Right lobe of liver (tissue), 6 donors: ENCODE results near the gene NUTF2. TPM values are rescaled to one million over a fixed set of nuclear protein-coding genes. Genes with fewer than 3 reads are reported as not detected.

Experiments
- ATAC-seq, 4 donors: fragments of 200-7000 bp; cut with Tn5 transposase; one replicate each; pipeline ENCODE4 v1.9.1; 2020; ENCODE audit warnings: mild to moderate bottlenecking in 4 of 4, moderate library complexity in 4 of 4
- DNase-seq, 3 donors: peaks; one replicate each; pipeline ENCODE4 v3.0.0-alpha.2; 2020
- H3K27ac ChIP-seq, 3 donors: fragments of 200-600 bp; one replicate each; pipeline ENCODE4 v1.8.0; 2022
- H3K27me3 ChIP-seq, 2 donors: fragments of 200-600 bp; one replicate each; pipeline ENCODE4 v1.8.0; 2022
- H3K36me3 ChIP-seq, 4 donors: fragments of 200-600 bp; sonication (generic) in 1 of 4; one replicate each; pipeline versions ENCODE4 v1.5.1 to v1.8.0; 2017 to 2022; ENCODE audit warnings: control low read depth in 1 of 4
- H3K4me1 ChIP-seq, 4 donors: fragments of 200-600 bp; sonication (generic) in 1 of 4; one replicate each; pipeline versions ENCODE4 v1.5.1 to v1.8.0; 2017 to 2022; ENCODE audit warnings: control low read depth in 1 of 4
- H3K4me3 ChIP-seq, 3 donors: fragments of 200-600 bp; one replicate each; pipeline ENCODE4 v1.8.0; 2022
- H3K9me3 ChIP-seq, 4 donors: fragments of 200-600 bp; sonication (generic) in 1 of 4; one replicate each; pipeline versions ENCODE4 v1.5.1 to v1.8.0; 2017 to 2022; ENCODE audit warnings: control low read depth in 1 of 4
- POLR2A ChIP-seq: fragments of 450-650 bp; IDR thresholded peaks from one replicate; pipeline ENCODE4 v1.6.1; 2017; ENCODE audit warnings: antibody characterized with exemption, mild to moderate bottlenecking
- WGBS: methylation state at CpG from one replicate; pipeline ENCODE4 v1.1.6; 2018; ENCODE audit warnings: low coverage, low lambda C conversion rate; ENCODE audit not compliant: insufficient coverage; ENCODE audit errors: missing lambda C conversion rate; 5-methylcytosine and 5-hydroxymethylcytosine counted together
- intact Hi-C, 2 donors: fragments of 100-400 bp; cut with DNase I; formaldehyde crosslinking; loops; one replicate each; pipeline versions ENCODE4 v1.11.2 to v1.14.1; 2022
- total RNA-seq, 6 experiments: library from RNA; depleted of rRNA in 2 of 6; stranded (reverse); fragments of >200 nt in 2 of 6; fragmentation: NEBNext Ultra II Directional in 3 of 6; extraction: Animal tissue kit (Norgen Biotek cat#: 25700) in 3 of 6; gene quantifications; one replicate each; pipeline versions ENCODE4 v1.1.0 to v1.2.4, GENCODE V29; 2016 to 2023
- TF ChIP-seq, protein P1 (sequence below), 4 donors: fragments of 200-600 bp in 3 of 4; fragments of 450-650 bp in 1 of 4; IDR thresholded peaks; one replicate each; pipeline versions ENCODE4 v1.5.1 to v1.8.0; 2016 to 2022; ENCODE audit warnings: antibody characterized with exemption in 4 of 4, mild to moderate bottlenecking in 2 of 4
- donor health status: DM: no; HTN: yes; CAD: no.
- donor health status: DM: no; HTN: no; CAD: no.
- donor health status: DM: no; HTN: no; CAD: no.
- donor health status: DM: no; HTN: yes; CAD: no.
- donor health status: DM: no; HTN: yes; CAD: no.

NUTF2 gene
- total RNA-seq, 6 experiments from 2014 or later, result 23.4 to 67.8 (median 33.9) TPM

DNA sequence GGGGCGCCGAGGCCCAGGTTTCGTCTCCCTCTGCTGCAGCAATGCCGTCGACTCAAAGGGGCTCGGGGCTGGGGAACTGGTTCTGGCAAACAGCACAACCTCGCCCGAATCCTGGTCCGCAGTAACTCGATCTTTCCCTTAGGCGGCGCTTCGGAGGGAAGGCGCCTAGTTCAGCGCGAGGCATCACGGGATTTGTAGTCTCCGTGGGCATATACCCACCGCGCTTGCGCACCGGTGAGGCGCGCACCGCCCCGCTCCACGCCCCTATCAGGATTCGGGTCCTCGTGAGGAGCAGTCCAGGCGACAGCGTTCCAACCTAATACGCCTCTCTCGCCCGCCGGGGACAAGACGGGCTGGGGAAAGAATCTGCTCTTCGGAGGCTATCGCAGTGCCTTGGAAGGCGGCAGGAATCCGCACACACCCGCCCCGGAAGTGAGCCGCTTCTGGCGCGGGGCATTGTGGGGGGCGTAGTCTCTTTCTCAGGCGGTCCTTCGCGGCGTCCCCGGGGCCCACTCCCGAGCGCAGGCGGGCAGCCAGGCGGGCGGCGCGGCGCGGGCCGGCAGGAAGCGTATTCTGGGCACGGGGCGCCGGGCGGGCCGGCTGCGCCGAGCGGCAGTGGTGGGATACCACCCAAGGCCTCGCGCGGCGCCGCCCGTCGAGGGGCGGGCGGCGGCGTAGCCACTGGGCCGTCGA is 4.8 kb upstream of the NUTF2 start, which contains the start of gene THAP11:
TSS of gene THAP11 (plus strand) at position 505 of the 693 bp plus-strand sequence. CDS start 235 bp downstream, outside the sequence.
- Histone ChIP-seq H3K4me1 (peaks cover 0 to 31% (median 7%) of the 10 kb centered on the region in 4 donors), H3K27me3 (no peaks in the 10 kb centered on the region), H3K36me3 (no peaks in the 10 kb centered on the region), H3K4me3 (peak within 1 kb of the TSS; percentile 74 to 87 (median 83)), H3K9me3 (no peaks in the 10 kb centered on the region), H3K27ac (peak within 1 kb of the TSS; percentile 98 to 99 (median 98))
- peak; percentile 64 for TF ChIP-seq POLR2A
- TF ChIP-seq, protein P1, sequence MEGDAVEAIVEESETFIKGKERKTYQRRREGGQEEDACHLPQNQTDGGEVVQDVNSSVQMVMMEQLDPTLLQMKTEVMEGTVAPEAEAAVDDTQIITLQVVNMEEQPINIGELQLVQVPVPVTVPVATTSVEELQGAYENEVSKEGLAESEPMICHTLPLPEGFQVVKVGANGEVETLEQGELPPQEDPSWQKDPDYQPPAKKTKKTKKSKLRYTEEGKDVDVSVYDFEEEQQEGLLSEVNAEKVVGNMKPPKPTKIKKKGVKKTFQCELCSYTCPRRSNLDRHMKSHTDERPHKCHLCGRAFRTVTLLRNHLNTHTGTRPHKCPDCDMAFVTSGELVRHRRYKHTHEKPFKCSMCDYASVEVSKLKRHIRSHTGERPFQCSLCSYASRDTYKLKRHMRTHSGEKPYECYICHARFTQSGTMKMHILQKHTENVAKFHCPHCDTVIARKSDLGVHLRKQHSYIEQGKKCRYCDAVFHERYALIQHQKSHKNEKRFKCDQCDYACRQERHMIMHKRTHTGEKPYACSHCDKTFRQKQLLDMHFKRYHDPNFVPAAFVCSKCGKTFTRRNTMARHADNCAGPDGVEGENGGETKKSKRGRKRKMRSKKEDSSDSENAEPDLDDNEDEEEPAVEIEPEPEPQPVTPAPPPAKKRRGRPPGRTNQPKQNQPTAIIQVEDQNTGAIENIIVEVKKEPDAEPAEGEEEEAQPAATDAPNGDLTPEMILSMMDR (IDR thresholded peaks at IDR 0.05), result peak; percentile 76 to 85 (median 82)
- DNase-seq (peak; percentile 93 to 95 (median 95)), ATAC-seq (peak; percentile 78 to 79 (median 78))
- intact Hi-C loops, result no loop called here
- WGBS, result 0% methylated on average over 9 of the region's 83 CpGs

DNA sequence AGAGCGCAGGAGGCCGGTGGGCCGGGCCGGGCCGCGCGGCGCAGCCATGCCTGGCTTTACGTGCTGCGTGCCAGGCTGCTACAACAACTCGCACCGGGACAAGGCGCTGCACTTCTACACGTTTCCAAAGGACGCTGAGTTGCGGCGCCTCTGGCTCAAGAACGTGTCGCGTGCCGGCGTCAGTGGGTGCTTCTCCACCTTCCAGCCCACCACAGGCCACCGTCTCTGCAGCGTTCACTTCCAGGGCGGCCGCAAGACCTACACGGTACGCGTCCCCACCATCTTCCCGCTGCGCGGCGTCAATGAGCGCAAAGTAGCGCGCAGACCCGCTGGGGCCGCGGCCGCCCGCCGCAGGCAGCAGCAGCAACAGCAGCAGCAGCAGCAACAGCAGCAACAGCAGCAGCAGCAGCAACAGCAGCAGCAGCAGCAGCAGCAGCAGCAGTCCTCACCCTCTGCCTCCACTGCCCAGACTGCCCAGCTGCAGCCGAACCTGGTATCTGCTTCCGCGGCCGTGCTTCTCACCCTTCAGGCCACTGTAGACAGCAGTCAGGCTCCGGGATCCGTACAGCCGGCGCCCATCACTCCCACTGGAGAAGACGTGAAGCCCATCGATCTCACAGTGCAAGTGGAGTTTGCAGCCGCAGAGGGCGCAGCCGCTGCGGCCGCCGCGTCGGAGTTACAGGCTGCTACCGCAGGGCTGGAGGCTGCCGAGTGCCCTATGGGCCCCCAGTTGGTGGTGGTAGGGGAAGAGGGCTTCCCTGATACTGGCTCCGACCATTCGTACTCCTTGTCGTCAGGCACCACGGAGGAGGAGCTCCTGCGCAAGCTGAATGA is 4.0 kb upstream of the NUTF2 start:
- no peaks in the 10 kb centered on the region for H3K27me3 ChIP-seq
- peaks cover 0 to 35% (median 8%) of the 10 kb centered on the region in 4 donors for H3K4me1 ChIP-seq
- H3K9me3 ChIP-seq, result no peaks in the 10 kb centered on the region
- ATAC-seq (peak; percentile 1 to 26 (median 13)), DNase-seq (peak; percentile 42 to 71 (median 50))
- peak overlapping the region; percentile 98 to 99 (median 98) for H3K27ac ChIP-seq
- no peaks in the 10 kb centered on the region for H3K36me3 ChIP-seq
- intact Hi-C loops, result no loop called here
- WGBS, result 0% methylated on average over 6 of the region's 67 CpGs
- peak overlapping the region; percentile 74 to 87 (median 83) for H3K4me3 ChIP-seq
- TF ChIP-seq, protein P1 (IDR thresholded peaks at IDR 0.05), result peak in 3 of 4 donors; percentile 6 to 20 (median 7)
- peak; percentile 12 for TF ChIP-seq POLR2A

DNA sequence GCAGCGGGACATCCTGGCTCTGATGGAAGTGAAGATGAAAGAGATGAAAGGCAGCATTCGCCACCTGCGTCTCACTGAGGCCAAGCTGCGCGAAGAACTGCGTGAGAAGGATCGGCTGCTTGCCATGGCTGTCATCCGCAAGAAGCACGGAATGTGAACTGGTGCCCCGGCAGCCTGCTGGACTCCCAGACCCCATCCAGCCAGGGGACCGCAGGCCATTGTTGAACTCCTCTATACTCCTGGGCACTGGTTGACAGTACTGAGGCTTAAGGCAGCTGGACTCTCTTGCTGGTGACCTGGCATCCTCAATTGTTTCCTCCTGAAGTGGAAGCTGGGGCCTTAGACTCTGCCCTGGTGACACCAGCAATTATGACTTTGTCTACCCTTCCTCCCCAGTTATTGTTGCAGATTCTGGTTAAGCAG is 3.4 kb upstream of the NUTF2 start:
- WGBS, result 0% methylated on average over 8 of the region's 11 CpGs

DNA sequence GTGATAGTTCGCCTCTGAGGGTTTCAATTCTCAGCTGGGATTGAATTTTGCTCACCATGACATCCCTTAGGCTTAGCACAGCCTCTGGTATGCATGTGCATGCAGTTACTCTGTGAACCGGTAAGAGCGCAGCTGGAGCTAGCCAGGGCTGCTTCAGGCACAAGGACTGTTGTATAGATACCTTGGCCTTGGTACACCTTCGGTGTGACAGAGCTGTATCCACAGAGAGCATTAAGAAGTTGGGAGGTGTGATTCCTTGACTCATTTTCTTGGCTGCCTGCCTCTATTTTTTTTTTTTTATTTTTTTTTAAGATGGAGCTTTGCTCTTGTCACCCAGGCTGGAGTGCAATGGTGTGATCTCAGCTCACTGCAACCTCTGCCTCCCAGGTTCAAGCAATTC is 2.2 kb upstream of the NUTF2 start:
- peaks cover 0 to 44% (median 12%) of the 10 kb centered on the region in 4 donors for H3K4me1 ChIP-seq
- intact Hi-C loops, result no loop called here
- no peak overlapping the region for H3K27ac ChIP-seq

More for the DNA sequence above, 3.4 kb upstream of the NUTF2 start:
- no peaks in the 10 kb centered on the region for H3K9me3 ChIP-seq
- H3K36me3 ChIP-seq, result no peaks in the 10 kb centered on the region
- H3K27ac ChIP-seq, result peak overlapping the region in 2 of 3 donors; percentile 98 to 99
- H3K4me3 ChIP-seq, result peak overlapping the region; percentile 74 to 87 (median 83)
- TF ChIP-seq, protein P1 (IDR thresholded peaks at IDR 0.05), result no peak
- no peak for TF ChIP-seq POLR2A
- intact Hi-C loops, result no loop called here
- no peaks in the 10 kb centered on the region for H3K27me3 ChIP-seq
- H3K4me1 ChIP-seq, result peaks cover 0 to 41% (median 11%) of the 10 kb centered on the region in 4 donors
- DNase-seq (no peak), ATAC-seq (no peak)

More for the DNA sequence above, 2.2 kb upstream of the NUTF2 start:
- DNase-seq, result no peak
- ATAC-seq, result no peak
- 86% methylated on average over 1 of the region's 4 CpGs for WGBS
- Histone ChIP-seq H3K4me3 (no peak overlapping the region), H3K36me3 (no peaks in the 10 kb centered on the region), H3K9me3 (no peaks in the 10 kb centered on the region), H3K27me3 (no peaks in the 10 kb centered on the region)
- TF ChIP-seq POLR2A, result no peak
- TF ChIP-seq, protein P1 (IDR thresholded peaks at IDR 0.05), result no peak
